HG03025 (cell line): ENCODE results near the gene DCDC1.

ENCODE experiments used
- ATAC-seq: cut with Tn5 transposase; IDR thresholded peaks from one replicate; pipeline ENCODE4 v1.9.1; 2021; ENCODE audit warnings: mild to moderate bottlenecking, moderate library complexity; ENCODE audit not compliant: unreplicated experiment, low FRiP score

Gene DCDC1

GRCh38 chr11:31117038-31117437, 252.5 kb downstream of the DCDC1 start:
- ATAC-seq, result no peak

- ATAC-seq, result no peak
Measured at GRCh38 chr11:31114442-31114841, 255.1 kb downstream of the DCDC1 start.

- no peak for ATAC-seq
Measured at GRCh38 chr11:31110830-31111229, 258.7 kb downstream of the DCDC1 start.

GRCh38 chr11:31109446-31109845, 260.1 kb downstream of the DCDC1 start:
- ATAC-seq, result no peak

- no peak for ATAC-seq
Measured at GRCh38 chr11:31107649-31108048, 261.9 kb downstream of the DCDC1 start.

GRCh38 chr11:31106968-31107576, 262.5 kb downstream of the DCDC1 start:
- ATAC-seq, result peak; percentile 89

GRCh38 chr11:31106326-31106725, 263.2 kb downstream of the DCDC1 start:
- no peak for ATAC-seq

GRCh38 chr11:31102875-31103274, 266.7 kb downstream of the DCDC1 start:
- ATAC-seq, result no peak

GRCh38 chr11:31102316-31102715, 267.2 kb downstream of the DCDC1 start:
- no peak for ATAC-seq

- no peak for ATAC-seq
Measured at GRCh38 chr11:31096191-31096805, 273.2 kb downstream of the DCDC1 start.

- no peak for ATAC-seq
Measured at GRCh38 chr11:31092638-31093037, 276.9 kb downstream of the DCDC1 start.

- no peak for ATAC-seq
Measured at GRCh38 chr11:31089117-31089516, 280.4 kb downstream of the DCDC1 start.

- ATAC-seq, result no peak
Measured at GRCh38 chr11:31069447-31070205, 299.9 kb downstream of the DCDC1 start.

- ATAC-seq, result no peak
Measured at GRCh38 chr11:31060880-31061279, 308.7 kb downstream of the DCDC1 start.

GRCh38 chr11:31059529-31059928, 310.0 kb downstream of the DCDC1 start:
- ATAC-seq, result no peak

GRCh38 chr11:31050061-31050765, 319.3 kb downstream of the DCDC1 start:
- no peak for ATAC-seq

- ATAC-seq, result no peak
Measured at GRCh38 chr11:31045335-31045734, 324.2 kb downstream of the DCDC1 start.

GRCh38 chr11:31030138-31030792, 339.3 kb downstream of the DCDC1 start:
- ATAC-seq, result no peak

GRCh38 chr11:31026315-31026714, 343.2 kb downstream of the DCDC1 start:
- ATAC-seq, result no peak

- ATAC-seq, result no peak
Measured at GRCh38 chr11:31022080-31022479, 347.5 kb downstream of the DCDC1 start.

GRCh38 chr11:31019786-31020185, 349.8 kb downstream of the DCDC1 start:
- ATAC-seq, result no peak
